ENCODE results near the gene SNX27.

The SNX27 gene

GRCh38 chr1:151705753-151706463 is 94.1 kb downstream of the SNX27 start:
- DNase-seq (ENCODE audit: low spot score), result no peak

GRCh38 chr1:151706464-151707415 is 94.9 kb downstream of the SNX27 start:
- no peak for DNase-seq (ENCODE audit: low spot score)

DNA sequence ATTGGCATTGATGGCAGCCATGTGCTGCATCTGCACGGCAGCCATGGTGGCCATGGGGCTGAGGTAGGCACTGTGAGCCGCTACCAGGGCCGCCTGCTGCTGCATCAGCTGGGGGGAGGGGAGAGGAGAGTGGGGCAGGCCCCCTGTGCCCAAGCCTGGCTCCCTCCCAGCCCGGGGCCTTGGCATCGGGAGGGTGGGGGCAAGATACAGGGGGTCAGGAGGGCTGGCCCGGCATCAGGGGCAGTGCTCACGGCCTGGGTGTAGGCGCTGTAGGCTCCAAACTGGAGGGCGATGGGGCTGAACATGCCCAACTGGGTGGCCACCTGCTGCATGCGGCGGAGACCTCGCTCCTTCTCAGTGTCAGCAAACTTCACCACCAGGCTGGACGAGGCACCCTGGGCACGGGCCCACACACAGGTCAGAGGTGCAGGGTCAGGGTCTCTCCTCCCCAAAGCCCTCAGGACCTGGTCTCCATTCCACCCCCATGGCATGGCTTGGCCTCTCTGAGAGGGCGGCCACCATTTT is 95.8 kb downstream of the SNX27 start:
- DNase-seq (ENCODE audit: low spot score), result no peak

- no peak for DNase-seq (ENCODE audit: low spot score)
Measured at GRCh38 chr1:151708891-151709290, 97.0 kb downstream of the SNX27 start.

- DNase-seq (ENCODE audit: low spot score), result peak; percentile 88
Measured at GRCh38 chr1:151710187-151710840, 98.5 kb downstream of the SNX27 start.

DNA sequence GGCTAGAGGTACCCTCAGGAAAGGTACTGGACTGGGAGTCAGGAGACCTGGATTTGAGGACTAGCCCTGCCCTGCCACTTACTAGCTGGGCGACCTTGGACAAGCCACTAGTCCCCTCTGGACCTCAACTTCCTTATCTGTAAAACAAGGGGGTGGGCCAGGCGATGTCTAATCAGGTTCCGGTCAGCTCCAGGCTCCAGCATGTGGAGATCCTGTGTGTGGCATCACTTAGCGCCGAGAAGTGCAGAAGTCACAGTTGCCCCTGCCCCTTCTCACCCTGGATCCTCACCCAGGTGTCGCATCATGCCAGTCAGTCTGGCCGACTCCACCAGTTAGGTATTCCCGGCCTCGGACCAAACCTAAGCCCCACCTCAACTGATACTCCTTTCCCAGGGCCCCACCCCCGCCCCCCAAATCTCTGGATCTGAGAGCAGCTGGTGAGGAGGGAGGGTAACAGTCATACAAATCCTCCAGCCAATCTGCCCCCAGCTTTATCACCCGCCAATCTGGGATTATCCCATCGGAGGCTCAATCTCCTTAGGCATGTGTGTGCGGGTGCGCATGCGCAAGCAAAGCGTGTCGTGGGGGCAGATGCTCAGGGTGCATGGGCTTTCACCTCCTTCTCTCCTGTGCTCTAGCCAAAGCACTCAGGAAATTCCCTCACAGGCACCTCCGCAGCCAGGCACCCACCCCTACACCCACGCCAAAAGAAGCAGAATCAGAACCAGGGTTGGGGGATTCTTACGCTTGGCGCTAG is 99.4 kb downstream of the SNX27 start:
- DNase-seq (ENCODE audit: low spot score), result peak; percentile 65

DNA sequence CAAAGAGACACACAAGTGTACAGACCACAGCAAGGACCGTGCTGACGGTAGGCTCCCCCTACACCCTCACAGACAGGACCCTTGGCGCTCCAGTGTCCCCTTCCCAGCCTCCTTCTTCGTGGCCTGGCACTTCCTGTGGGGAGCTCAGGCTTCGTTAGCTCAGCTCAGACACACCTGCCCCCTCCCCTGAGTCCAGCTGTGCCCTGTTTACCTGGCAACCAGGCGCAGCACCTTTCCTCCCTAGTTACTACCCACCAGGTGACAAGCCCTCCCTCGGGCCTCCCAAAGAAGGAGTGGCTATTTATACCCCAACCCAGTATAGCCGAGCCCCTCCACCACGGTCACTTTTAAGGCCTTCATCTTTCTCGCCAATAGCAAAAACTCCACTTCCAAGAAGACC is 100.1 kb downstream of the SNX27 start:
- no peak for DNase-seq (ENCODE audit: low spot score)

DNA sequence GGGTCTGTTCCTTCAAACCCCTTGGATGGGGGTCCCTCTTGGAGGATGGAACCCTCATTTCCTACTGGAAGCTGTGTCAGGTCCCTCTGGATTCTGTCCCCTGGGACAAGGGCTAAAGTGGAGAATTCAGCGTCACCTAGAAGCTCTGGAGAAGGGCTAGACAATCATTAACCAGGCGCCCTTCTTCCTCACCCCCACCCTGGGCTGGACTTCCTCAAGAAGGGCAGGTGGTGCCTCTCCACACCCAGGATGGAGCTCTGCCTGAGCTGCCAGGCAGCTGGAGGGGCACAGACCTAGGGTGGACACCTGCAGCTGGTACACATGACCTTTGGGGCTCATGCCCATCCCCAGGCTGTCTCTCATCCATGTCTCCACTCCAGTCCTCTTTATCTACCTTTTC is 101.2 kb downstream of the SNX27 start:
- DNase-seq (ENCODE audit: low spot score), result no peak

- no peak for DNase-seq (ENCODE audit: low spot score)
Measured at GRCh38 chr1:151713874-151714273, 102.0 kb downstream of the SNX27 start.

DNA sequence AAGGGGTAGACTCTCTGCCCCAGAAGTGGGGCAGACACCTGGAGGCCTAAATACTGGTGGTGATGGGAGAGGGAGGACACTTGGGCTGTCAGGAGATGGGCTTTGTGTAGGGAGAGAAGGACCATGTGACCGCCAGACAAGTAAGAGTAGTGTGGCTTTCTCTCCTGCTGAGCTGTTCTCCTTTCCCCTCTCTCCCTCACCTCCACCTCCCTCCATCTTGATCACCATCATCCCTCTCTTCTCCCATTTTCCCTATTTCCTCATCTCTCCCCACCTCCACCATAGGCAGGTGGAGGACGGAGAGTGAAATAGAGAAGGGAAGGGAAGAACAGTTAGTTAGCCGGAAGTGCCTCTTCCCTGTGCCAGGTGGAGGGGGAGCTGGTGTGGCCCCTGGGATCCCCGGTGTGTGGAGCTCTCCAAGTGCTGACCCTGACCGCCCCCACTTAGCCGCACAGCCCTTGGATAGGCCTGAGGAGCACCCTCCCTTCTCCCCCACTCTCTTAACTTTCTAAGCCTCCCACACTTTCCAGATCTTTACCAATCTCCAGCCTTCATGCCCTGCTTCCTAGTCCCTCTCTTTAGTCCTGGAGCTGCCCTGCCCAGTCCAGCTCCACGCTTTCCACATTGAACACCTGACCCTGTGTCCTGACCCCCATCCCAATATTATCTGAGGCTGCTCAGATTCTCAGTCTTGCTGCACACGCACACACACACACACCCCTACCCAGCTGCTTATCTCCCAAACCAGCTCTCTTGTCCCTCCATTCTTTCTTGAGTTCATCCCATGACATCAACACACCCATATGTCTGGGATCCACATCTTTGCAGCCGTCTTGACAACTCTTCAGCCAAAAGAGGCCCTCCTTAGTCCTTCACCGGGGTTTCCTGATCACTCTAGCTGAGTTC is 103.2 kb downstream of the SNX27 start:
- no peak for DNase-seq (ENCODE audit: low spot score)

DNA sequence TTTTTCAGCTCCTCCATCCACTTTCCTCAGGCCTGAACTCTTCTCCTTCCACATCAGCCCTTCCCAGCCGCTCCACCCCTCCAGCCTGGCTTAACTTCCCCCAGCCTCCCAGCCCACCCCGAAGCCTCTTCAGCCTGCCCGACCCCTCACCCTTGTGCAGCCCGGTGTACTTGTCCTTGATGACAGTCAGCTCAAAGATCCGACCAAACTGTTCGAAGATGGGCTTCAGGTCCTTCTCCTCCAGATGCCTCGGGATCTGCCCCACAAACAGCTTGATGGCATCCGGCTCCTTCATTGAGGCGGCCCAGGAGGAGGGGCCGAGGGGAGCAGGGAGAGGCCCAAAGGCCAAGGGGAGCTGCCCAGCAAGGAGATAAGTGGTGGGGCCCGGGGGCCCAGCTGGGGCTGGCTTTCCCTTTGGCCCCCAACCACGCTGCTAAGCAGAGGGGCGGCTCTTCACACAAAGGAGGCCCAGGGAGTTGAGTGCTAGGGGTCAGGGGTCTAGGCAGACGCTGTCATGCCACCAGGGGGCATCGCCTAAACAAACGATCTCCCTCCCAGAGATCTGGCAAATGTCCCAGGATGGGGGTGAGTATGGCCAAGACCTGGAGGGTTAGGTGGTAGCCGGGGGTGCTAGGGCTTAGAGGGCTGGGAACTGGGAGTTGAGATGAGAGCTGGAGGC is 104.0 kb downstream of the SNX27 start:
- peak; percentile 49 for DNase-seq (ENCODE audit: low spot score)

- DNase-seq (ENCODE audit: low spot score), result no peak
Measured at GRCh38 chr1:151716405-151716762, 104.5 kb downstream of the SNX27 start.

DNA sequence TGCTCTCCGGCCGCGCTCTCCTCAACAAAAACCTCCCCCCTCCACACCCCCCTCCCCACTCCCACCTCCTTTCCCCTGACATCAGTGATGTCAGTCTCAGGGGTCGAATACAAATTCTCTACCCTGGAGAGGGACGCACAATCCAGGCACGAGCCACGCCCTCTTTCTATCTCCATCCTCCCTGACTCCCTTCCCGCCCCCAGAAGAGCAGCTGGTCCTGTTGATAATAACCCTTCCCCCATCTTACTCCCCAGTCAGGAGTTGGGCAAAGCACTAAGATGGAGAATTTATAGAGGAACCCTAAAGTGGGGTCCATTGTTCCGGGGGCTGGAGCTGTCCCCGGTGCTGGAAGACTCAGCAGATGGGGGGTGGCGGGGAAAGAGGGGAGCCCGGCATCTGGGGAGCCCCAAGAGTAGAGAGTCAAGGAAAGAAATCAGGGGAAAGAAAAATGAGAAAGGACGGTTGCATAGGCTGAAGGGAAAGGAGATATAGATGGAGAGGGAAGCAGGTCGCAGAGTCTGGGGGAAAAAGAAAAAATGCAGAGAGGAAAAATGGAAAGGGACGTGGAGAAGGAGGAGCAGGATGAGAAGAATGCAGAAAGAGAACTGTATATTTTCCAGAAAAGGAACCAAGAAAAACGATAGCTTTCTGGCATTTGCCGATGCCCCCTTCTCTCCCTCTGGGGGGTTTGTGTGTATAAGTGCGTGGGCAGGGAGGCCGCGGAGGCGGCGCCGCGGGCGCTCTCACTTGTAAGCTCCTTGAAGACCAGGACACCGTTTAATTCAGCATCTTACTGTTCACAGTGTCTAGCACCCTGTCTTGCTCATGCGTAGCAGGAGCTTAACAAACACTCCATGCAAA is 105.2 kb downstream of the SNX27 start, which contains the start of gene CELF3:
CELF3 (minus strand) TSS at position 33 of the 861 bp plus-strand sequence. CDS start 783 bp downstream, outside the sequence.
- DNase-seq (ENCODE audit: low spot score), result peak; percentile 98

DNA sequence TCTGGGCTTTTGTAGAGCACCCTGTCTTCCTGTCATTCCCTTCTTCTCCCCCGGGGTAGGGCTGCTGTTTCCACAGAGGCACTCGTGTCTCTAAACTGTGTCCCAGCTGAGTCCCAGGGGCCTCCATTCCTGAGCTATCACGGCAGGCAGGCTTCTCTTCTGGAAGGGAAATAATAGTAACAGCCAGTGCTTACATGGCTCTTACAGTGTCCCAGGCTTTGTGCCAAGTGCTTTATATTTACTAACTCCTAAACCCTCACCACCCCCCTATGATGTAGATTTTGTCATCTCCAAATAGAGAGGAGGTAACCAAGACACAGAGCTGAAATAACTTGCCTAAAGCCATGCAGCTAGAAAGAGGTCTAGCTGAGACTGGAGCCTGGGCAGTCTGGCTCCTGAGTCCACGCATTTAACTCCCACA is 106.2 kb downstream of the SNX27 start:
- DNase-seq (ENCODE audit: low spot score), result peak; percentile 43

GRCh38 chr1:151718666-151719065 is 106.8 kb downstream of the SNX27 start:
- no peak for DNase-seq (ENCODE audit: low spot score)

- no peak for DNase-seq (ENCODE audit: low spot score)
Measured at GRCh38 chr1:151720125-151720524, 108.3 kb downstream of the SNX27 start.

GRCh38 chr1:151720554-151720953 is 108.7 kb downstream of the SNX27 start:
- DNase-seq (ENCODE audit: low spot score), result peak; percentile 39

GRCh38 chr1:151720974-151721787 is 109.3 kb downstream of the SNX27 start, which contains the start of gene RIIAD1:
Gene RIIAD1 (plus strand): TSS chr1:151721522. CDS start chr1:151721537, 15 bp downstream.
- peak; percentile 42 for DNase-seq (ENCODE audit: low spot score)

Measured in cerebellar cortex (tissue), 1 donor.